GM12892 (cell line): ENCODE data around the gene CUL2.

Experiments used
- POLR2A ChIP-seq: IDR thresholded peaks from 2 replicates; pipeline ENCODE4 v1.6.1; 2011; ENCODE audit warnings: low read depth, low read length, control low read depth
- POLR2AphosphoS5 ChIP-seq: IDR thresholded peaks from 2 replicates; pipeline ENCODE4 v1.6.1; 2011; ENCODE audit warnings: low read depth, low read length, control low read depth
- TAF1 ChIP-seq: IDR thresholded peaks from 2 replicates; pipeline ENCODE4 v1.6.1; 2011; ENCODE audit warnings: low read depth, mild to moderate bottlenecking, control low read depth, low read length, borderline replicate concordance

DNA sequence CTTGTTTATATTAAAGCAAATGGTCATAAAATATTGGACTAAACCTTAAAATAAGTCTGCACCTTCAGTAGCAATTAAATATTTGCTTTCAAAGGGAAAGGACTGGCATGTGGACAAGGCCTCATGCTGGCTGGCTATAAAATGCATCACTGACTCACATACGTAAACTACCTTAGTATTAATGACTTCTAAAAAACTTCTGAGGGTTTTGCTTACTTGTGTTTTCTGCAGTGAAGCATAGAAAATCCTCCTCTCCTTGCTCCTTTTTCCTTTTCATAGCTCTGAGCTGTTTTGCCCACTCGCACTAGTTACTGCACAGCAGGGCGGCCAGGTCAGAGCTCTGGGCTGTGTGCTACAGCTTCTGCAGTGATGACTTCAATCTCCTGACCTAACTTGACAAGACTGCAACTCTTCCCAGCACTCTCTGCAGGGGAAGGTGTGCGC, 82.3 kb downstream of the CUL2 start:
- TF ChIP-seq POLR2AphosphoS5 (no peak), TAF1 (no peak), POLR2A (no peak)
